Activated T-cell treated with anti-CD3 and anti-CD28 coated beads, Interleukin-2, amount 50 U/mL, for 24 hours (primary cell): ENCODE measurements around the gene CCDC88C.

Experiments
- DNase-seq: peaks from one replicate; pipeline ENCODE4 v3.0.0-alpha.2; 2020
- H3K27ac Mint-ChIP-seq: 2 replicates; pipeline ENCODE4 v1.8.0; 2020; ENCODE audit warnings: mild to moderate bottlenecking, mixed read lengths
- H3K27me3 Mint-ChIP-seq: 2 replicates; pipeline ENCODE4 v1.8.0; 2020; ENCODE audit warnings: mixed read lengths
- H3K36me3 Mint-ChIP-seq: 2 replicates; pipeline ENCODE4 v1.8.0; 2020; ENCODE audit warnings: low read depth, mixed read lengths
- H3K4me1 Mint-ChIP-seq: 2 replicates; pipeline ENCODE4 v1.8.0; 2020; ENCODE audit warnings: low read depth, mixed read lengths
- H3K4me3 Mint-ChIP-seq: 2 replicates; pipeline ENCODE4 v1.8.0; 2020; ENCODE audit warnings: mild to moderate bottlenecking, moderate library complexity, mixed read lengths
- H3K9me3 Mint-ChIP-seq: 2 replicates; pipeline ENCODE4 v1.8.0; 2020; ENCODE audit warnings: mixed read lengths

The CCDC88C gene

DNA sequence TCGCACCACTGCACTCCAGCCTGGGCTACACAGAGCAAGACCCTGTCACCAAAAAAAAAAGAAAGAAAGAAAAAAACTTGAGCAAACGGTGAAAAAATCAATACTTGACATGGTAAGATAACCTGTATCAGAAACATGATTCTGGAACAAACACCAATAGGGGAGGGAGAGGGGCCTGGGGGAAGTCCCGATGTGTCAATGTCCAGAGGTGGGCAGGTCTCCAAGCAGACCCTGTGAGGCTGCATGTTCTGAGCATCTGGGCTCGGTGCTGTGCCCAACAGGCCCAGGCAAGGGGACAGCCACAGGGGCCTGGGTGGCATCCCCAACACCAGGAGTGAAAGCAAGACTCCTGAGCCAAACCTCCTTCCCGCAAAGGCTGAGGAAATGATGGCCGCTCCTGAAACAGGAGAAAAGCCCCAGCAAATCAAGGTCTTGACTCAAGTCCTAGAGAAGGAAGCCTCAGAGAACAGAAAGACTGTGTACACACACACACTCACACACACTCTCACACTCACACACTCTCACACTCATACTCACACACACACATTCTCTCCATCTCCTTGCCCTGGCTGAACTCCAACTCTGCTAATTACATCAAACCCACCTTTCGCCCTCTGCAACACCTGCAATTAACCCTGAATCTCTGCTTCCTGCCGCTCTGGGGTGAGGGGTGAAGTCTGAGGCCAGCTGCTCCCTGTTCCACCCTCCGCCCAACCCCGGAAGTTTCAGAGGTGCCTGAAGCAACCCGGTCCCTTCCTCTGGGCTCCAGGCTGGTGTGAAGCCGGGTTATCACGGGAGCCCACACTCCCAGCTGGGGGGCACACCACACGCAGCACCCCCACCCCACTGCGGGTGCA lies 20.4 kb downstream of the CCDC88C start:
- Mint-ChIP-seq H3K4me1 (peaks cover 95% of the 10 kb centered on the region), H3K9me3 (no peaks in the 10 kb centered on the region), H3K36me3 (peaks cover 32% of the 10 kb centered on the region), H3K4me3 (peak overlapping the region; percentile 77), H3K27me3 (no peaks in the 10 kb centered on the region), H3K27ac (peak overlapping the region; percentile 95)
- DNase-seq = peak; percentile 70

DNA sequence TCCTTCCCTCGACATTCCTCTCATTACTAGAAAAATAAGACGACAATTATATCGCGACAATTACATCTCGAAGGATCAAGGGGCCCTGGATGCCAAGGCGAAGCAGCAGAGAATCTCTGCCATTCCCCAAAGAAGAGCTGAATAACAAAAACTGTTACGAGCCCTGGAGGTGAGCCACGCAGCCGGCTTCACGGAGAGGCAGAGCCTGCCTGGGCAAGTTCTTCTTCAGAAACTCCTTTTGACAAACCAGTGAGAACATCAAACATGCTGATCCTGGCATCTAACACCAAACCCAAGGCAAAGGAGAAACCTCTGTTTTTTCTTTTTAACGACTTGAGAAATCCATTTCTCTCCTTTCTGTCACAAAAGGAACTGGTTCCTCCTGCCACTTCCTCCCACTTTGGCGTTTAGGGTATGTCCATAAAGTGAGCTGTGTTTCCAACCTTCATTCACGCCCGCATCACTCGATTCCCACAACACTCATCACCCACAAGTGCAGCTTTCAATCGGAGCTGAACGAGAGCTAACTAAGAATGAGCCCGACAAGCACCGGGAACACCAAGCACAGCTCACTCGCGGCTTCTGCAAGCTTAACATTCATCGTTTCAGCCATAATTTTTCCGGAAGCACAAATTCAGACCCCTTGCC lies 21.5 kb downstream of the CCDC88C start:
- no peak for DNase-seq
- Mint-ChIP-seq H3K4me1 (peaks cover 97% of the 10 kb centered on the region), H3K27me3 (no peaks in the 10 kb centered on the region), H3K9me3 (no peaks in the 10 kb centered on the region), H3K27ac (peak overlapping the region; percentile 95), H3K4me3 (peak overlapping the region; percentile 77), H3K36me3 (peaks cover 31% of the 10 kb centered on the region)

- Mint-ChIP-seq H3K4me3 (peak overlapping the region; percentile 77), H3K9me3 (no peaks in the 10 kb centered on the region), H3K27ac (peak overlapping the region; percentile 95), H3K36me3 (peaks cover 35% of the 10 kb centered on the region), H3K27me3 (no peaks in the 10 kb centered on the region), H3K4me1 (peaks cover 98% of the 10 kb centered on the region)
- no peak for DNase-seq
Measured at GRCh38 chr14:91395466-91395865, 22.2 kb downstream of the CCDC88C start.

GRCh38 chr14:91394105-91395081 lies 23.2 kb downstream of the CCDC88C start:
- Mint-ChIP-seq H3K9me3 (no peaks in the 10 kb centered on the region), H3K36me3 (peaks cover 38% of the 10 kb centered on the region), H3K4me3 (peak overlapping the region; percentile 31), H3K27ac (peak overlapping the region; percentile 95), H3K4me1 (peaks cover 95% of the 10 kb centered on the region), H3K27me3 (no peaks in the 10 kb centered on the region)
- no peak for DNase-seq

DNA sequence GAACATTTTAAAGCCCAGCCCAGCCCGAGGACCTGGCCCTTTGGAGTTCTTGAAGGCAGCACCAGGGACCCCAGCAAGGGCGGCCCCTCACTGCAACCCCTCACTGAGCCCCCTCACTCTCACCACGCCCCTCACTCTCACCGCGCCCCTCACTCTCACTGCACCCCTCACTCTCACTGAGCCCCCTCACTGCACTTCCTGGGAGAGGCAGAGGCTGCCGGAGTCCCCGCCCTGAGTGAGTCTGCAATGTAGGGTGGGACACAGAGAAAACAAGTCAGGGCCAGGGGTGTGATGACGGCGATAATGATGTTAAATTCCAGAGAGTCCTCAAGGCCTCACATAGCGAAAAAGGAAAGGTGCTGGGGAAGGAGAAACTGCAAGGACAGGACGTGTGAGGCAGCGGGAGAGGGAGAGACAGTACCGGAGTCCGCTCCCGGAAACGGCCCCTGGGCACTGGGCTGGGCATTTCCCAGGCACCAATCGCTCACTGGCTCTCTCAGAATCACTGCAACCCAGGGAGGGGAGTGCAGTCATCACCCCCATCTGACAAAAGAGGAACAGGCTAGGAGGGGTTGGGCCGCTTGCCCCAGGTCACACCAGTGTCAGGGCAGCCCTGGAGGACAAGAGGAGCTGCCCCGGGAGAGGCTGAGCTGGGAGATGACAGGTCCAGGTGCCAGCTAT lies 24.9 kb downstream of the CCDC88C start:
- H3K9me3 Mint-ChIP-seq = no peaks in the 10 kb centered on the region
- H3K4me3 Mint-ChIP-seq = peak overlapping the region; percentile 53
- no peaks in the 10 kb centered on the region for H3K27me3 Mint-ChIP-seq
- H3K4me1 Mint-ChIP-seq = peaks cover 97% of the 10 kb centered on the region
- H3K27ac Mint-ChIP-seq = peak overlapping the region; percentile 95
- no peak for DNase-seq
- H3K36me3 Mint-ChIP-seq = peaks cover 49% of the 10 kb centered on the region

- no peaks in the 10 kb centered on the region for H3K9me3 Mint-ChIP-seq
- H3K4me1 Mint-ChIP-seq = peaks cover 94% of the 10 kb centered on the region
- H3K27me3 Mint-ChIP-seq = no peaks in the 10 kb centered on the region
- no peak for DNase-seq
- H3K27ac Mint-ChIP-seq = peak overlapping the region; percentile 95
- peak overlapping the region; percentile 41 for H3K4me3 Mint-ChIP-seq
- H3K36me3 Mint-ChIP-seq = peaks cover 46% of the 10 kb centered on the region
Measured at GRCh38 chr14:91390165-91390778, 27.3 kb downstream of the CCDC88C start.

DNA sequence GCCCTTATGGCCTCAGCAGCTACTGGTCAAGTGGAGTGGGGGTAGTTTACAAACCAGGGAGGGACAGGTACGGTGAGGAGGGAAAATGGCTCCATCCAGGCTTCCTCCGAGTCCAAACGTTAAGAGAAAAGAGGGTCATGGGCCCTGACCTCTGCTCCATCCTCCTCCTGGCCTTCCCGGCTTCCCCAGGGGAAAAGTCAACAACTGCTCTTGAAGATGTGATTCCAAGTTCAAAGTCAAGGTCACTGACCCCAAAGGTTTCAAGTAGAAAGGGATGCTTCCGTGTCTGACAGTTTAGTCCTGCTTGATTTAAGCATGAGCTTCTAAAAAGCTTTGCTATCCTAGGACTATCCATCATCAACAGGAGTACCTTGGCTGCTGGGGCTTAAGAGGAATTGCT lies 28.5 kb downstream of the CCDC88C start:
- no peak for DNase-seq
- H3K4me1 Mint-ChIP-seq = peaks cover 93% of the 10 kb centered on the region
- H3K4me3 Mint-ChIP-seq = peak overlapping the region; percentile 39
- H3K36me3 Mint-ChIP-seq = peaks cover 41% of the 10 kb centered on the region
- no peaks in the 10 kb centered on the region for H3K27me3 Mint-ChIP-seq
- peak overlapping the region; percentile 92 for H3K27ac Mint-ChIP-seq
- no peaks in the 10 kb centered on the region for H3K9me3 Mint-ChIP-seq

- DNase-seq = no peak
- peak overlapping the region; percentile 92 for H3K27ac Mint-ChIP-seq
- H3K27me3 Mint-ChIP-seq = no peaks in the 10 kb centered on the region
- peaks cover 43% of the 10 kb centered on the region for H3K36me3 Mint-ChIP-seq
- H3K4me3 Mint-ChIP-seq = peak overlapping the region; percentile 39
- H3K4me1 Mint-ChIP-seq = peaks cover 92% of the 10 kb centered on the region
- no peaks in the 10 kb centered on the region for H3K9me3 Mint-ChIP-seq
Measured at GRCh38 chr14:91388551-91388975, 29.1 kb downstream of the CCDC88C start.

- no peak for DNase-seq
- H3K27me3 Mint-ChIP-seq = no peaks in the 10 kb centered on the region
- no peaks in the 10 kb centered on the region for H3K9me3 Mint-ChIP-seq
- peaks cover 92% of the 10 kb centered on the region for H3K4me1 Mint-ChIP-seq
- H3K4me3 Mint-ChIP-seq = peak overlapping the region; percentile 39
- H3K27ac Mint-ChIP-seq = peak overlapping the region; percentile 92
- H3K36me3 Mint-ChIP-seq = peaks cover 48% of the 10 kb centered on the region
Measured at GRCh38 chr14:91387951-91388381, 29.7 kb downstream of the CCDC88C start.

DNA sequence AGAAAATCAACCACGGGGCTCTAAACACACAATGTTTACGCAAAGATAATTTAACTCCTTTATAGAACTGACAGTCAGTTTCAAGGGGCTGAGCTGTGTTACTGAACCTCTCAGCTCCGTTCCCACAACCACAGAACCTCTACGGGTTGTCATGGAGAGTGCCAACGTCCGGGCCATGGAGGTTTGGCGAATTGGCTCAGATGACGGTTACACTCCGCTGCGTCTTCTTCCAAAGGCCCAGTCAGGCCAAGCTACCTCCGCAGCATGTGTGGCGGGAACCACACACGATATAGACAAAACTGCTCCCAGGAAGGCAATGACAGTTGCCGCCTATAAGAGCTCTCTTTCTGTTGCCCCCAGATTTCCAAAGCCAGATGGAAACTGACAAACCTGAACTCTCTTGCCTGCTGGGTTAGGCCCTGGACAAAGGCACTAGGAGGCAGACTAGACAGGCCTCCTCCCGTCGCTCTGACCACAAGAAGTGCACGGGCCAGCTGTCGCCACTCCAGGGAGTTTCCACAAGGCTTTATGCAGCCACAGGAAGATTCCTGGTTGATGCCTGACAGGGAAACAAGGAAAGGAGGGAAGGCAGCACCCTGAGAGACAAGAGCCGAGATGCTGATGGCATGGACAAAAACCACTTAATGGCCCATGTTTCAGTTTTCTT lies 30.3 kb downstream of the CCDC88C start:
- no peaks in the 10 kb centered on the region for H3K27me3 Mint-ChIP-seq
- no peaks in the 10 kb centered on the region for H3K9me3 Mint-ChIP-seq
- peak overlapping the region; percentile 92 for H3K27ac Mint-ChIP-seq
- H3K4me3 Mint-ChIP-seq = no peak overlapping the region
- H3K4me1 Mint-ChIP-seq = peaks cover 92% of the 10 kb centered on the region
- DNase-seq = no peak
- peaks cover 48% of the 10 kb centered on the region for H3K36me3 Mint-ChIP-seq

DNA sequence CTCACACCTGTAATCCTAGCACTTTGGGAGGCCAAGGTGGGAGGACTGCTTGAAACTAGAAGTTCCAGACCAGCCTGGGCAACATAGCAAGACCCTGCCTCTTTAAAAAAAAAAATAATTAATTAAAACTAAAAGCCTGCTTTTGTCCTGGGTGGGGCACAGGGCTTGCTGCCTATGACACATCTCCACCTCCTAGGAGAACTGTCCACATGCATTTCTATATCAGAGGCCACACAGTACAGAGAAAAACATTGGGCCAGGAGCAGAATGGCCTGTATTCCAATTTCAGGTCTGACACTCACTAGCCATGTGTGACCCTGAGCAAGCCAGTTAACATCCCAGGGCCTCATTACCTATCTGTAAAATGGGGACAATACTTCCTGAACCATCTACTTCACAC lies 31.9 kb downstream of the CCDC88C start:
- Mint-ChIP-seq H3K4me1 (peaks cover 92% of the 10 kb centered on the region), H3K9me3 (no peaks in the 10 kb centered on the region), H3K4me3 (no peak overlapping the region), H3K27me3 (no peaks in the 10 kb centered on the region), H3K27ac (peak overlapping the region; percentile 81), H3K36me3 (peaks cover 51% of the 10 kb centered on the region)
- no peak for DNase-seq

DNA sequence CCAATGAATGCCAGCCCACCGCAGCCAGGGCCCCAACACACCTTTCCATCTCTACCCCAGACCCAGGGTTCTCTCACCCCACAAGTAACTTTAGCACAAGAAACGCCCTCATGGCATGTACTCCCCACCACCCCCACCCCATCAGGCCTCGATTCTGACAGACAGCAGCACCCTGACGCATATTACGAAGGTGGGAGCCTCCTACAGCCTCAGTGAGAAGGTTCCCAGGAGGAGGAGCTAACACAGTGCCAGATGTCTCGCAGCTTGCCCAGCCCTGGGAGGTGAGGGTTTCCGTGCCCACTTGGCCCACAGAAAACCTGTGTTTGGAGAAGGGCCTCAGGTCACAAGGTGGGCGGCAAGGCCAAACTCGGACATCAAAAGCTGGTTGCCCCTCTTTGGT lies 32.4 kb downstream of the CCDC88C start:
- Mint-ChIP-seq H3K4me1 (peaks cover 92% of the 10 kb centered on the region), H3K27me3 (no peaks in the 10 kb centered on the region), H3K27ac (peak overlapping the region; percentile 76), H3K9me3 (no peaks in the 10 kb centered on the region), H3K4me3 (no peak overlapping the region), H3K36me3 (peaks cover 47% of the 10 kb centered on the region)
- DNase-seq = no peak

DNA sequence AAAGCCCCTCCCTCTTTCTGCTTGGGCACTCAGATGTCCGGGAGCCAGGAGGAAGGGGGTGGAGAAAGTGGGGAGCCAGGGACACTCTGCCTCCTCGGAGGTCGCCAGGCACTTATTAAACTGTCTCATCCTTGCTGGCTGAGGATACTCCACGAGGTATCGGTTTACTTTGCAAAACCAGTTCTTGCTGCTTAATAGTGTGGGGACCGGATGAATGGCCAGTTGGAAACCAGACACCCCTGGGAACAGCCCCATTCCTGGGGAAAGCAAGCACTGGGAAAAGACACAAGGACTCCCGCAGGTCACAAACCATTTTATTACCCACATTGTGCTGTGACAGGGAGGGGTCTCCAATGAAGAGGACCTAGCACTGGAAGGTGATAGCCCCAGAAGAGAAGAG lies 34.2 kb downstream of the CCDC88C start:
- Mint-ChIP-seq H3K27me3 (no peaks in the 10 kb centered on the region), H3K4me3 (no peak overlapping the region), H3K9me3 (no peaks in the 10 kb centered on the region), H3K4me1 (peaks cover 95% of the 10 kb centered on the region), H3K36me3 (peaks cover 49% of the 10 kb centered on the region), H3K27ac (peak overlapping the region; percentile 87)
- DNase-seq = no peak
